GM10266 (cell line): ENCODE data around the gene ASNS.
A peak's percentile ranks its signal among the peaks of the same experiment; 100 is the strongest.
"Not testable (repeated sequence)": the region's sequence is repeated elsewhere in the genome, so short reads cannot be mapped to it uniquely, and the experiment has no call there.

ENCODE experiments used
- DNase-seq: peaks from one replicate; pipeline ENCODE4 v3.0.0; 2012; ENCODE audit errors: extremely low spot score
- TF ChIP-seq, protein P1 (sequence below): IDR thresholded peaks from 2 replicates; pipeline ENCODE4 v1.5.1; 2012; ENCODE audit warnings: mild to moderate bottlenecking, low read depth; ENCODE audit not compliant: control insufficient read depth, insufficient read depth; ENCODE audit errors: missing control alignments

Gene ASNS

GRCh38 chr7:97872025-97872669, at the start of gene ASNS:
Gene ASNS (minus strand): TSS chr7:97872408. CDS start chr7:97869156, 3,252 bp downstream.
- TF ChIP-seq, protein P1, sequence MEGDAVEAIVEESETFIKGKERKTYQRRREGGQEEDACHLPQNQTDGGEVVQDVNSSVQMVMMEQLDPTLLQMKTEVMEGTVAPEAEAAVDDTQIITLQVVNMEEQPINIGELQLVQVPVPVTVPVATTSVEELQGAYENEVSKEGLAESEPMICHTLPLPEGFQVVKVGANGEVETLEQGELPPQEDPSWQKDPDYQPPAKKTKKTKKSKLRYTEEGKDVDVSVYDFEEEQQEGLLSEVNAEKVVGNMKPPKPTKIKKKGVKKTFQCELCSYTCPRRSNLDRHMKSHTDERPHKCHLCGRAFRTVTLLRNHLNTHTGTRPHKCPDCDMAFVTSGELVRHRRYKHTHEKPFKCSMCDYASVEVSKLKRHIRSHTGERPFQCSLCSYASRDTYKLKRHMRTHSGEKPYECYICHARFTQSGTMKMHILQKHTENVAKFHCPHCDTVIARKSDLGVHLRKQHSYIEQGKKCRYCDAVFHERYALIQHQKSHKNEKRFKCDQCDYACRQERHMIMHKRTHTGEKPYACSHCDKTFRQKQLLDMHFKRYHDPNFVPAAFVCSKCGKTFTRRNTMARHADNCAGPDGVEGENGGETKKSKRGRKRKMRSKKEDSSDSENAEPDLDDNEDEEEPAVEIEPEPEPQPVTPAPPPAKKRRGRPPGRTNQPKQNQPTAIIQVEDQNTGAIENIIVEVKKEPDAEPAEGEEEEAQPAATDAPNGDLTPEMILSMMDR: no peak

GRCh38 chr7:97921254-97921653, 49.0 kb upstream of the ASNS start:
- DNase-seq: not testable (repeated sequence)

More at GRCh38 chr7:97872025-97872669, at the start of gene ASNS:
- peak; percentile 86 for DNase-seq

DNA sequence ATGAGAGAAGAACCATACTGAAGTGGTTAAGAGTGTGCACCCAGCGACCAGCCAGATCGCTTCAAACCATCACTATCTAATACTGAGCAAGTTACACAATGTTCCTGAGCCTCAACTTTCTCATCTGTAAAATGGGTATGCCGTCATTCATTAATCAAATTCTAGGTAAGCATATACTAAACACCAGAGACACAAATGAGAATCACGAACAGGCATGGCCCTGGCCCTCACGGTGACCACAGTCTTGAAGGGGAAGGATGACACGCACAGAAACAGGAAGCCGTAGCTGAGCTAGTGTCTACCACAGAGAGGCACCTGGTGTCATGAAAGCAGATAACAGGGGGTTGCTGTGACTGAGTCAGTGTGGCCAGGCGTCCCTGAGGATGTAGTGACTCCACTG, 43.1 kb upstream of the ASNS start:
- DNase-seq: not testable (repeated sequence)

DNA sequence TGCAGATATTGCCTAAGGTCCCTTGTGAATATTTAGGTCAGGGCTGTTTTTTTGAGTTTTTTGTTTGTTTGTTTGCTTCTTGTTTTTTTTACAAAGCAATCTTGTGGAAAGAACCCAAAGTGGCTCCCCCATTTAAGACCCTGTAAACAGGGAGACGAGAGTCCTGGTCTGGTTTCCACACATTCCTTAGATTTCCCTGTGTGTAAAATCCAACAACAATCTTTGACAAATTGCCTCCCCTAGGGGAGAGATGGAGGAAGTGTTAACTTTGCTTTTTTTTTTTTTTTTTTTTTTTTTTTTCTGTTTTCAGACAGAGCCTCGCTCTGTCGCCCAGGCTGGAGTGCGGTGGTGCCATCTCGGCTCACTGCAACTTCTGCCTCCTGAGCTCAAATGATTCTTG, 40.1 kb upstream of the ASNS start:
- DNase-seq: not testable (repeated sequence)

DNA sequence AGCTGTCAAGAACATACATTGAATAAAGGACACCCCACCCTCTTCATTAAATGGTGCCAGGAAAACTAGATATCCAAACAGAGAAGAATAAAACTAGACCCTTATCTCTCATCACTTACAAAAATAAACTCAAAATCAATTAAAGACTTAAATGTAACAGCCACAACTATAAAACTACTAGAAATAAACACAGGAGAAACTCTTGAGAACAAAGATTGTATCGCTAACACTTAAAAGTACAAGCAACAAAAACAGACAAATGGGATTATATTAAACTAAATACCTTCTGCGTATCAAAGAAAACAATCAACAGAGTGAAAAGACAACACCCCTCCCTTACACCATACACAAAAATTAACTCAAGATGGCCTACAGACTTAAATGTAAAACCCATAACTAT, 24.7 kb upstream of the ASNS start:
- not testable (repeated sequence) for DNase-seq

GRCh38 chr7:97891721-97892120, 19.5 kb upstream of the ASNS start:
- DNase-seq: not testable (repeated sequence)

GRCh38 chr7:97879527-97879926, 7.3 kb upstream of the ASNS start:
- not testable (repeated sequence) for DNase-seq

DNA sequence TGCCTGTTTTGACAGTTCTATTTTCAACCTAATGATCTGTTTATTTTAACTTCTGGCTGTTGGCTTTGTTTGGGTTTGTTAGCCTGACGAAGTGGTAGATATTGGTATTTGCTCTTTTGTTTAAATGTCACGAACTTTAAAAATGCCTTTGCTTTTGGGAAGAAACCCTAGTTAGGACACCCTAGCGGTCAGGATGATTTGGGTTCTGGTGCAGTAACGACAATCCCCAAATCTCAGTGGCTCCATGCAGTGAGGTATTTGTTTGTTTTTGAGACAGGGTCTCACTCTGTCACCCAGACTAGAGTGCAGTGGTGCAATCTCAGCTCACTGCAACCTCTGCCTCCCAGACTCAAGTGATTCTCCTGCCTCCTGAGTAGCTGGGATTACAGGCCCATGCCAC, 2.7 kb upstream of the ASNS start:
- not testable (repeated sequence) for DNase-seq

DNA sequence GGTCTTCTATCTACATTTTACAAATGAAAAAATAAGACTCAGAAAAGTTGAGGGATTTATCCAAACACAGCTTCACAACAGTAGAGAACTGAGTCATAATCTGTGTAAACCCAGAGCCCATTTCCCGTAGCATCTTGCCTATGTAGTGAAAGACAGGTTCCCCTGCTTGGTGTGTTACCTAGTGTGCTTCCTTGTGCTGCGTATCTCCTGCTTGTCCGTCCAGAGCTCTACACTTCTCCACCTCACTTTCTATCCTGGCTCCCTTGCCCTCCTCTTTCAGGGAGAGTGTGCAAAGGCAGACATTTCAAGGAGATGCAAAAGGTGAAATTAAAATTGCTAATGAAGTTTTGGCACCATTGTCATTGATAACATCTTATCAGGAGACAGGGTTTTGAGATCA, 1.4 kb upstream of the ASNS start:
- TF ChIP-seq, protein P1: no peak
- no peak for DNase-seq

- DNase-seq: peak; percentile 23
- TF ChIP-seq, protein P1: no peak
Measured at GRCh38 chr7:97871659-97872024, 566 bp downstream of the ASNS start.

DNA sequence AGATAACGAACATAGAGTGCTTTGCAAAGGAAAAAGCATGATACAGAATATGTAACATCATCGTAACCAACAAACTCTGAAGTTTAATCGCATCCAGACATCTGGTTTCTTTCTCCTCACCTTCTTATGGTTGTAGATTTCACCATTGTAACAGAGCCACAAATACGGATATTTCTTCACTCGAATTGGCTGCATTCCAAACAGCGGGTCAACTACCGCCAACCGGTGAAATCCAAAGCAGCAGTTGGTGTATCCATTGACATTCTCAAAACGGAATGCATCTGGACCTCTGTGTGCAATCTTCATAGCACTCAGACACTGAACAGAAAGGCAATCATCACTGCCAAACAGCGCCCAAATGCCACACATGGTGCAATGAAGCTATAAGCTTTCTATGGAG, 3.4 kb downstream of the ASNS start:
- TF ChIP-seq, protein P1: no peak
- DNase-seq: no peak
